Sigmoid colon (tissue), 7 donors: Measurements from ENCODE around the gene ASB7. TPM values are rescaled to one million over a fixed set of nuclear protein-coding genes. Genes with fewer than 3 reads are reported as not detected.

ENCODE experiments used
- DNase-seq: peaks from one replicate; pipeline ENCODE4 v3.0.0-alpha.2; 2019
- H3K27ac ChIP-seq, 4 donors: fragments of 200-600 bp; sonication (generic); one replicate each; pipeline ENCODE4 v1.5.1; 2016 to 2019; ENCODE audit warnings: mild to moderate bottlenecking in 1 of 4
- H3K27me3 ChIP-seq, 3 donors: fragments of 200-600 bp; sonication (generic); one replicate each; pipeline ENCODE4 v1.5.1; 2019; ENCODE audit warnings: mild to moderate bottlenecking in 1 of 3
- H3K36me3 ChIP-seq, 4 donors: fragments of 200-600 bp; sonication (generic); one replicate each; pipeline ENCODE4 v1.5.1; 2016 to 2019
- H3K4me1 ChIP-seq, 4 donors: fragments of 200-600 bp; sonication (generic); one replicate each; pipeline ENCODE4 v1.5.1; 2017 to 2019
- H3K4me3 ChIP-seq, 4 donors: fragments of 200-600 bp; sonication (generic); one replicate each; pipeline ENCODE4 v1.5.1; 2017 to 2019; ENCODE audit warnings: mild to moderate bottlenecking in 2 of 4, moderate library complexity in 1 of 4
- H3K9me3 ChIP-seq, 4 donors: fragments of 200-600 bp in 3 of 4; sonication (generic) in 3 of 4; one replicate each; pipeline versions ENCODE4 v1.5.1 to v1.6.1; 2013 to 2019
- EP300 ChIP-seq, 4 donors: sonication (generic); formaldehyde crosslinking; IDR thresholded peaks; one replicate each; pipeline ENCODE4 v1.6.1; 2017; ENCODE audit warnings: antibody characterized with exemption in 4 of 4
- POLR2A ChIP-seq, 2 donors: fragments of 450-650 bp; IDR thresholded peaks; one replicate each; pipeline ENCODE4 v1.6.1; 2016; ENCODE audit warnings: antibody characterized with exemption in 2 of 2, mild to moderate bottlenecking in 2 of 2, moderate library complexity in 2 of 2
- POLR2AphosphoS5 ChIP-seq, 4 donors: sonication (generic); formaldehyde crosslinking; IDR thresholded peaks; one replicate each; pipeline ENCODE4 v1.6.1; 2017; ENCODE audit warnings: antibody characterized with exemption in 4 of 4
- WGBS, 2 donors: extraction: QIAGEN DNeasy Blood & Tissue Kit; methylation state at CpG; one replicate each; pipeline ENCODE4 v1.1.7; 2013; 5-methylcytosine and 5-hydroxymethylcytosine counted together
- intact Hi-C: fragments of 100-400 bp; cut with DNase I; formaldehyde crosslinking; loops from one replicate; pipeline ENCODE4 v1.15.1; 2023
- polyA plus RNA-seq, 3 donors: library from polyadenylated mRNA; stranded (reverse); fragments of 200-250 nt; gene quantifications; one replicate each; pipeline ENCODE4 v1.2.3, GENCODE V29; 2013
- total RNA-seq, 4 donors: library from RNA; depleted of rRNA; stranded (reverse); fragments of >200 nt; gene quantifications; one replicate each; pipeline ENCODE4 v1.1.0, GENCODE V29; 2016
- TF ChIP-seq, protein P1 (sequence below), 4 experiments: fragments of 450-650 bp in 3 of 4; fragments of 200-600 bp in 1 of 4; IDR thresholded peaks; one replicate each; pipeline ENCODE4 v1.5.1; 2016 to 2019; ENCODE audit warnings: antibody characterized with exemption in 4 of 4, mild to moderate bottlenecking in 3 of 4, moderate library complexity in 2 of 4
- donor health status: healthy with polysubstance abuse.
- donor health status: Bipolar disorder and iron deficiency.
- donor health status: healthy.

The ASB7 gene
- total and polyA plus RNA-seq, 7 donors = 7.2 to 15.7 (median 10.7) TPM

DNA sequence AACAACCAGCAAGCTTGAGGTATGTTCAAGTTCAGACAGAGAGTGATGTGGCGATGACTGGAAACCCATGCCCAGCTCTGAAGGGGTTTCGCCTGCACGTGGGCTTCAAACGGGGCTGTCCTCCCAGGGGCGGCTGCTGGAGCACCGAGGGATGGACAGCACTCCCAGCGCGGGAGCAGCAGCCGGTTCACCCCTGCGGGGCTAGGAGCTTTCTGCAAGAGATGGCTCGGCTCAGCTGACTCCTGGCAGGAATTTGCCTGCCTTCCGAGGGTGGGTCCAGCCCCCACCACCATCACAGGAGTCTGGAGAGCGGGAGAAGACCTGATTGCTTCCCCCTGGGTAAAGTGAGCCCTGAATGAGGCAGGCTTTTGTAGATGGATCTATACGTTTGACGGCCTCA, 66.9 kb downstream of the ASB7 start:
- Histone ChIP-seq H3K27me3 (no peaks in the 10 kb centered on the region), H3K27ac (no peak overlapping the region), H3K4me1 (peaks cover 0 to 32% (median 15%) of the 10 kb centered on the region in 4 donors), H3K9me3 (no peaks in the 10 kb centered on the region), H3K4me3 (no peak overlapping the region), H3K36me3 (no peaks in the 10 kb centered on the region)
- intact Hi-C loops = no loop called here
- TF ChIP-seq POLR2A (IDR thresholded peaks at IDR 0.05) (no peak), POLR2AphosphoS5 (IDR thresholded peaks at IDR 0.05) (no peak), EP300 (IDR thresholded peaks at IDR 0.05) (no peak)
- TF ChIP-seq, protein P1, sequence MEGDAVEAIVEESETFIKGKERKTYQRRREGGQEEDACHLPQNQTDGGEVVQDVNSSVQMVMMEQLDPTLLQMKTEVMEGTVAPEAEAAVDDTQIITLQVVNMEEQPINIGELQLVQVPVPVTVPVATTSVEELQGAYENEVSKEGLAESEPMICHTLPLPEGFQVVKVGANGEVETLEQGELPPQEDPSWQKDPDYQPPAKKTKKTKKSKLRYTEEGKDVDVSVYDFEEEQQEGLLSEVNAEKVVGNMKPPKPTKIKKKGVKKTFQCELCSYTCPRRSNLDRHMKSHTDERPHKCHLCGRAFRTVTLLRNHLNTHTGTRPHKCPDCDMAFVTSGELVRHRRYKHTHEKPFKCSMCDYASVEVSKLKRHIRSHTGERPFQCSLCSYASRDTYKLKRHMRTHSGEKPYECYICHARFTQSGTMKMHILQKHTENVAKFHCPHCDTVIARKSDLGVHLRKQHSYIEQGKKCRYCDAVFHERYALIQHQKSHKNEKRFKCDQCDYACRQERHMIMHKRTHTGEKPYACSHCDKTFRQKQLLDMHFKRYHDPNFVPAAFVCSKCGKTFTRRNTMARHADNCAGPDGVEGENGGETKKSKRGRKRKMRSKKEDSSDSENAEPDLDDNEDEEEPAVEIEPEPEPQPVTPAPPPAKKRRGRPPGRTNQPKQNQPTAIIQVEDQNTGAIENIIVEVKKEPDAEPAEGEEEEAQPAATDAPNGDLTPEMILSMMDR (IDR thresholded peaks at IDR 0.05) = no peak
- 84% methylated on average over 15 of the region's 15 CpGs for WGBS, 2 donors
- peak; percentile 60 for DNase-seq

GRCh38 chr15:100670505-100671021, 68.2 kb downstream of the ASB7 start:
- Histone ChIP-seq H3K27me3 (no peaks in the 10 kb centered on the region), H3K27ac (no peak overlapping the region), H3K36me3 (no peaks in the 10 kb centered on the region), H3K4me1 (peaks cover 0 to 26% (median 14%) of the 10 kb centered on the region in 4 donors), H3K4me3 (no peak overlapping the region), H3K9me3 (no peaks in the 10 kb centered on the region)
- no peak for DNase-seq
- WGBS, 2 donors = 71 to 75% methylated on average over 8 of the region's 8 CpGs
- intact Hi-C loops = loop anchor here (5.0 kb wide), 1 partner anchor 202 kb away; no protein-coding TSS in a partner anchor
- TF ChIP-seq EP300 (IDR thresholded peaks at IDR 0.05) (no peak), POLR2A (IDR thresholded peaks at IDR 0.05) (no peak), POLR2AphosphoS5 (IDR thresholded peaks at IDR 0.05) (no peak)
- TF ChIP-seq, protein P1 (IDR thresholded peaks at IDR 0.05) = no peak

DNA sequence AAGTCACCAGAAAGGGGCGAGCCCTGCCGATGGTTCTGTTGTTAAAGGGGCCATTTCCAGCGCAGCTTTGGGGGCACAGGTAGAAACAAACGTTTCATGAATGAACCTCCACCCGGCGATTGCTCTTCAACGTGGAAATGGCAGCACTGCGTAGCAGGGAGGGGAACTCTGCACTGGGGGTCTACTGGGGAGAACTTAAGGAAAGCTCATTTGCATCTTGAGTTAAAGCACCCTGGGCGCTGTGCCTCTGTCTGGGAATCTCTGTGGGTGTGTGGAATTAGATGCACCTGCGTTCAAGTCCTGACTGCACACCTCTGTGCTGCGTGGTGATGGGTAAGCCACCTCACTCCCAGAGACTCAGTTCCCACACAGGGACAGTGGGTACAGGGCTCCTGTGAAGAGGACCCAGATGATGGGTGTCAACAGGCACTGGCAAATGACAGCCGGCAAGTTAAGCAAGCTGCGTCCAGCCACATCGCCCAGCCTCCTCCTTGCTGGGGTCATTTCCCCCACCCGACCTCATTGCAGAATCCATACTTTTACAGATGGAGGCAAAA, 68.8 kb downstream of the ASB7 start:
- TF ChIP-seq, protein P1 (IDR thresholded peaks at IDR 0.05) = no peak
- no peak for TF ChIP-seq EP300 (IDR thresholded peaks at IDR 0.05)
- no peak for TF ChIP-seq POLR2A (IDR thresholded peaks at IDR 0.05)
- TF ChIP-seq POLR2AphosphoS5 (IDR thresholded peaks at IDR 0.05) = no peak
- Histone ChIP-seq H3K4me3 (no peak overlapping the region), H3K27me3 (no peaks in the 10 kb centered on the region), H3K9me3 (no peaks in the 10 kb centered on the region), H3K27ac (no peak overlapping the region), H3K36me3 (no peaks in the 10 kb centered on the region), H3K4me1 (peaks cover 0 to 24% (median 14%) of the 10 kb centered on the region in 4 donors)
- 86 to 87% methylated on average over 15 of the region's 15 CpGs for WGBS, 2 donors
- intact Hi-C loops = loop anchor here (5.0 kb wide), 1 partner anchor 201 kb away; no protein-coding TSS in a partner anchor
- DNase-seq = no peak

DNA sequence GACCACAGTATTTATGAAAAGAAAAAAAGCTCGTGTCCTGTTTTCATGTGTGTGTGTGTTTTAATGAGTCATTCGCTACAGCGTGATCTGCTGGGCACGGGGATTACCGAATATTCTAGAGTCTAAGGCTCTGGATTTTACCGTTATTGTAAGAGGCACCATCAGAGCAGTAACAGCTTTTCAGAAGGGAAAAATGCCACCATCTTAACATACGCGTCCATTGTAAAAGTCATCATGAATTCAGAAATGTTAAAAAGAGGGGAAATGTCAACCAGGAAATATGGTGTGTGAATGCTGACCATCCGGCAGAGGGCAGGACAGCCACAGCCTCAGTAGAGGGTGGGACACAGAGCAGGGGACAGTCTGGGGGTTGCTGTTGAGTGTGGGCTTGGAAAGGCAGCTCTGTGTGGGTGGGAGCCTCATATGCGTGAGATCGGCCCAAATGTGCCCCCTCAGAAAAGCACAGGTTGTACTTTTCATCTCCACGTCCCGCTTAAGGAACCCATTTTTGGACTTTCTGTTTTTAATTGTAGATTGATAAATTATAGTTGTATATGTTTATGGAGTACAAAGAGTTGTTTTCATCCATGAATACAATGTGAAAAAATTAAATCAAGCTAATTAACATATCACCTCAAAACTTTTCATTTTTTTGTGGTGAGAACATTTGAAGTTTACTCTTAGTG, 69.6 kb downstream of the ASB7 start:
- H3K27me3 ChIP-seq = no peaks in the 10 kb centered on the region
- peaks cover 0 to 18% (median 13%) of the 10 kb centered on the region in 4 donors for H3K4me1 ChIP-seq
- WGBS, 2 donors = 63 to 73% methylated on average over 13 of the region's 13 CpGs
- no peaks in the 10 kb centered on the region for H3K9me3 ChIP-seq
- TF ChIP-seq EP300 (IDR thresholded peaks at IDR 0.05) (no peak), POLR2A (IDR thresholded peaks at IDR 0.05) (no peak), POLR2AphosphoS5 (IDR thresholded peaks at IDR 0.05) (no peak)
- TF ChIP-seq, protein P1 (IDR thresholded peaks at IDR 0.05) = peak in 2 of 4 experiments; percentile 37 to 45
- H3K36me3 ChIP-seq = no peaks in the 10 kb centered on the region
- no peak overlapping the region for H3K27ac ChIP-seq
- intact Hi-C loops = loop anchor here (5.0 kb wide), 1 partner anchor 200 kb away; no protein-coding TSS in a partner anchor
- no peak for DNase-seq
- no peak overlapping the region for H3K4me3 ChIP-seq
